GM12874 (cell line): Measurements from ENCODE around the gene ABHD15.

ENCODE experiments used
- TF ChIP-seq, protein P1 (sequence below): IDR thresholded peaks from 2 replicates; pipeline ENCODE4 v1.5.1; 2011; ENCODE audit warnings: low read depth, mild to moderate bottlenecking, control low read depth, low read length, moderate library complexity; ENCODE audit not compliant: insufficient read depth

The ABHD15 gene, protein sequence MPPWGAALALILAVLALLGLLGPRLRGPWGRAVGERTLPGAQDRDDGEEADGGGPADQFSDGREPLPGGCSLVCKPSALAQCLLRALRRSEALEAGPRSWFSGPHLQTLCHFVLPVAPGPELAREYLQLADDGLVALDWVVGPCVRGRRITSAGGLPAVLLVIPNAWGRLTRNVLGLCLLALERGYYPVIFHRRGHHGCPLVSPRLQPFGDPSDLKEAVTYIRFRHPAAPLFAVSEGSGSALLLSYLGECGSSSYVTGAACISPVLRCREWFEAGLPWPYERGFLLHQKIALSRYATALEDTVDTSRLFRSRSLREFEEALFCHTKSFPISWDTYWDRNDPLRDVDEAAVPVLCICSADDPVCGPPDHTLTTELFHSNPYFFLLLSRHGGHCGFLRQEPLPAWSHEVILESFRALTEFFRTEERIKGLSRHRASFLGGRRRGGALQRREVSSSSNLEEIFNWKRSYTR

DNA sequence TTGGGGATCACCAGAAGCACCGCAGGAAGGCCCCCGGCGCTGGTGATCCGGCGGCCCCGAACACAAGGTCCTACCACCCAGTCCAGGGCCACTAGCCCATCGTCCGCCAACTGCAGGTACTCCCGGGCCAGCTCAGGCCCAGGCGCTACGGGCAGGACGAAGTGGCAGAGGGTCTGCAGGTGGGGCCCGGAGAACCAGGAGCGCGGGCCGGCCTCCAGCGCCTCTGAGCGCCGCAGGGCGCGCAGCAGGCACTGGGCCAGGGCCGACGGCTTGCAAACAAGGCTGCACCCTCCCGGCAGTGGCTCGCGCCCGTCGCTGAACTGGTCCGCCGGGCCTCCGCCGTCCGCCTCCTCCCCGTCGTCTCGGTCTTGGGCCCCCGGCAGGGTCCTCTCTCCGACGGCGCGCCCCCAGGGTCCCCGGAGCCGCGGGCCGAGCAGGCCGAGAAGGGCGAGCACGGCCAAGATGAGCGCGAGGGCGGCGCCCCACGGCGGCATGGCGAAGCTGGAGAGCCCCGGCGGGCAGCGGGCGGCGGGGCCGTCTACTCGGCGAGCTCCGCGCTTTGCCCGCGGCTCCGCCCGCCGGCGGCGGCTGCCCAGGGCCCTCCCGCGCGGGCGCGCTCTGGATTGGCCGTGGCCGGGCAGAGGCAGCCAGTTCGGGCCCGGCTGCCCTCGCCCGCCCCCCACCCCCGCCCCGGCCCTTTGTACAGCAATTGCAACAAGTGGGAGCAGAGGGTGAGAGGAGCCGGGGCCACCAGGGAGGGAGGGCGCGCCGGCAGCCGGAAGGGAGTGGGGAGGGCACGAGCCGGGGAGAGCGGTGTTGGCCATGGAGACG, at the start of gene ABHD15:
Gene ABHD15 (minus strand): TSS at position 565 of the 831 bp plus-strand sequence. CDS start 71 bp downstream, at position 494.
- TF ChIP-seq, protein P1, sequence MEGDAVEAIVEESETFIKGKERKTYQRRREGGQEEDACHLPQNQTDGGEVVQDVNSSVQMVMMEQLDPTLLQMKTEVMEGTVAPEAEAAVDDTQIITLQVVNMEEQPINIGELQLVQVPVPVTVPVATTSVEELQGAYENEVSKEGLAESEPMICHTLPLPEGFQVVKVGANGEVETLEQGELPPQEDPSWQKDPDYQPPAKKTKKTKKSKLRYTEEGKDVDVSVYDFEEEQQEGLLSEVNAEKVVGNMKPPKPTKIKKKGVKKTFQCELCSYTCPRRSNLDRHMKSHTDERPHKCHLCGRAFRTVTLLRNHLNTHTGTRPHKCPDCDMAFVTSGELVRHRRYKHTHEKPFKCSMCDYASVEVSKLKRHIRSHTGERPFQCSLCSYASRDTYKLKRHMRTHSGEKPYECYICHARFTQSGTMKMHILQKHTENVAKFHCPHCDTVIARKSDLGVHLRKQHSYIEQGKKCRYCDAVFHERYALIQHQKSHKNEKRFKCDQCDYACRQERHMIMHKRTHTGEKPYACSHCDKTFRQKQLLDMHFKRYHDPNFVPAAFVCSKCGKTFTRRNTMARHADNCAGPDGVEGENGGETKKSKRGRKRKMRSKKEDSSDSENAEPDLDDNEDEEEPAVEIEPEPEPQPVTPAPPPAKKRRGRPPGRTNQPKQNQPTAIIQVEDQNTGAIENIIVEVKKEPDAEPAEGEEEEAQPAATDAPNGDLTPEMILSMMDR, result no peak

DNA sequence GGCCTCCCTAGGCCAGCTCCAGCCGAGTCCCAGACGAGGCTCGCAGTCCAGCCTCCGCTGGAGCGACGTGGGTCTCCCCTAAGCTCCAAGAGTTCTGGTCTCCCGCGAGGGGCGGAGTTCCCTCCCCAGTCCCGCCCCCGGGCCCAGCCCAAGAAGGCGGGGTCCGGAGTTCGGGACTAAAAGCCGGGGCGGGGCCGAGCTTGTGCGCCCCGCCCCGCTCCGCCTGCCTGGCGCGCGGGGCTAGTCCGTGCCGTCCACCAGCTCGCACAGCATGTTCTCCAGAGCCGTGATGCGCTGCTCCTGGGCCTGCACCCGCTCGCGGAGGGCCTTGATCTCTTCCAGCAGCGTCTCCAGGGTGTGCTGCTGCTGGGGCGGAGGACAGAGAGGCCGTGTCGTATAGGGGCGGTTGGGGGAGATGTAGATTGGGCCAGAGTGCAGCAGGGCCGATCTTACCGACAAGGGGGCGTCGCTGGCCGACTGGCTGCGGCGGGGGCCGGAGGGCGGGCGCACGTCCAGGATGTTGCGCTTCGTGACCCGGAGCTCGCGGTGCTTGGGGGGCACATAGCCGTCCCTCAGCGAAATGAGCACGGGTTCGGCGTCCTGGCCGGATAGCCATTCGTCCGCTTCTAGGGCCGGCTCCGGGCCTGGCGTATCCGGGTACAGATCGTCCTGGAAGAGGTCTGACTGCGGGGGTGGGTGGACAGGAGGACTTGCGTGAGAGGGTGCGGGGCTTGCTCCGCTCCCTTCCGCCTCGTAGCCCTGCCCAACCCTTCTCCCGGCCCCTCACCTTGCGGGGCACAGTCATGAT, 48.9 kb upstream of the ABHD15 start:
- TF ChIP-seq, protein P1, result no peak

DNA sequence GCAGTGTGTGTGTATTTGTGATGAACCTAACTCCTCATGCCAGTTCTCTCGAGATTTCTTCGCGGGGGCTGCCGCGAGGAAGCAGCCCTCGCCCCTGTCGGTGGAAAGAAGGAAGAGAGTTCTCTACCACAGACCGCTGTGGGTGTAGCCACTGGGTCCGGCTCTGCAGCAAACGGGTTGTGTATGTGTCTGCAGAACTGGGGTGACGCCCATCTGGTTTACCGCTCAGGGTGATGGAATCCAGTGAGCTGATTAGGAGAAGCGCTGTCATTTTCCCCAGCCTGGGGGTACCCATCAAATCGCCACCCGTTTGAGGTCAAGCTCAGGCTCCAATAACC, 48.2 kb upstream of the ABHD15 start:
- TF ChIP-seq, protein P1, result no peak

DNA sequence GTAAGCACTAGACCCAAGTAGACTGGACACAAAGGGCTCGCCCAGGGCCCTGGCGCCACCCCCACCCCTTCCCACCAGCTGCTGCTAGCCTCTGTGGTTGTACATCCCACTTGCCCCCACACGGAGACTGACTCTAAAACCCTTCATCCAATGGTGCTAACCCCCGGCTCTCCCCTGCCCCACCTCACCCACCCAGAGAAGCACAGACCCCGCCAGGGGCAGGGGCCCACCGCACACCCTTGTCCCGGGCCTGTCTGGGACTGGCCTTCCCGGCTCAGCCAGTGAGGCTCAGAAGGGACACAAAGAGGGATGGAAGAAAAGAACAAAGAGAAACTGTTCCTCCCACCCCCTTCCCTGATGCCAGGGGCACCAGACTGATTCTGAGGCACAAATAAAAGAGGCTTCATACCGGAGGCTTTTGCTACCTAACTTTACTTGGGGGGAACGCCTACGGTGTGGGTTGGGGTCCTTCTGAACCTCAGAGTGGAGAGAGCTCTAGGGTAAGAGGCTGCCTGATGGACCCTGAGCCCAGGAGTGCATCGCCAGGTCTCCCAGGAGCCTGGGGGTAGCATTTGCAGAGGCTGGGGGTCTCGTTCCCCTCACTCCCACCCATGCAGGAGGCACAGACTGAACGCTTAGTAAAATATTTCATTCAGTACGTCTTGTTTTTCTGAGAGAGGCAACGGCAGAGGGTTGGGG, 47.7 kb upstream of the ABHD15 start:
- TF ChIP-seq, protein P1, result no peak

DNA sequence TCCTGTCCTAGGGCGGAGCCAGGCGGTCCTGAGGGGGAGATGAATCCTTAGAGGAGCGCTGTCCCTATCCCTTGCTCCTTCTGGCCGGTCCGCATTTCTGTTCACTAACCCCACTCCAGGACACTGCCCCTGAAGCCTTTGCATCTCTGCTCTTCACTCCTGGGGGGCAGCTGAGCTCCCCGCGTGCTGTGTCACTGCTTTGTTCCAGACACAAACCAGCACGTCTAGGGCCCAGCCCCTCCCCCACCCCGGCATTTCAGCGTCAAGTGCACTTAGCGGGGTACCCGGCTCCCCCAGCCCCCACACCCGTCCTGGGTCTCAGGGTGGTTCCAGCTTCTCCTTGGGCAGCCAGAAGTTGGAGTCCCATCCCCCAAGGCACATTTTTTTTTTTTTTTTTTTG, 47.0 kb upstream of the ABHD15 start:
- TF ChIP-seq, protein P1, result no peak

DNA sequence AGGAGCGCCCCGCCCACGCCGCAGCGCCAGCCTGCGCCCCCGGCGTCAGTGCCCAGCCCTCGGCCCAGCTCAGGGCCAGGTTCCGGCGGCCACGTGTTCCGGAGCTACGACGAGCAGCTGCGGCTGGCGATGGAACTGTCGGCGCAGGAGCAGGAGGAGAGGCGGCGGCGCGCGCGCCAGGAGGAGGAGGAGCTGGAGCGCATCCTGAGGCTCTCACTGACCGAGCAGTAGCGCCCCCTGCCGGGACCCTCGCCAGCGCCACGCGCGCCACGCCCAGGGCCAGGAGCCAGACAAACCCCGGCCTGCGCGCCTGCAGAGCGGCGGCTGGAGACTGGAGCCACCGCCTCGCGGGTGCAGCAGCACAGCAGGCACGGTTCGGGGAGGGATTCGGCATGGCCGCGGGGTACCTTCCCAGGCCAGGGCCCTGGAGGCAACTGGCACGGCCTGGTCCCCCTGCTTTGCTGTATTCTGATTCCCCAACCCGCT, 46.6 kb upstream of the ABHD15 start:
- TF ChIP-seq, protein P1, result peak; percentile 94
